HepG2 (cell line): ENCODE measurements around the gene ZCCHC12. TPM values are rescaled to one million over a fixed set of nuclear protein-coding genes. Genes with fewer than 3 reads are reported as not detected.

Experiments used
- ATAC-seq: fragments of 200-7000 bp; cut with Tn5 transposase; 3 replicates; pipeline ENCODE4 v1.9.1; 2020; ENCODE audit warnings: mild to moderate bottlenecking, moderate library complexity
- BruUV-seq: library from RNA; stranded (reverse); fragments of 400-500 nt; replicated peaks from 2 replicates; lab custom pipeline; 2021; lab: Mats Ljungman, UMichigan
- CTCF ChIA-PET: fragments of 300-600 bp; formaldehyde crosslinking; extraction: SDS; loops from one replicate; lab custom pipeline; 2021; ENCODE audit warnings: low total read pairs, inconsistent platforms, low intra/inter-chr PET ratio; lab: Yijun Ruan, JAX
- POLR2A ChIA-PET: fragments of 350-600 bp; sonication (Branson Sonifier 250); formaldehyde crosslinking; loops from one replicate; lab custom pipeline; 2020; ENCODE audit warnings: antibody characterized with exemption, inconsistent platforms; lab: Yijun Ruan, JAX
- DNase-seq: peaks from one replicate; pipeline ENCODE4 v3.0.0-alpha.2; 2015; ENCODE audit warnings: low spot score
- FAIRE-seq: peaks from 3 replicates; lab custom pipeline; 2011; peaks lifted over from hg19 to GRCh38; lab: Jason Lieb, UNC
- H2AFZ ChIP-seq: one replicate; pipeline ENCODE4 v1.6.1; 2011; ENCODE audit warnings: low read length, inconsistent platforms
- H3K27ac ChIP-seq: fragments of 300-600 bp; 3 replicates; pipeline ENCODE4 v1.8.0; 2011; ENCODE audit warnings: mixed run types, mild to moderate bottlenecking, mixed read lengths, low read length, inconsistent platforms; ENCODE audit not compliant: insufficient read depth; ENCODE audit errors: extremely low read length
- H3K27me3 ChIP-seq, 2 experiments: fragments of 200-600 bp in 1 of 2; 2 replicates in 1 of 2; 3 replicates in 1 of 2; pipeline versions ENCODE4 v1.6.0 to v1.8.0; 2011; ENCODE audit warnings: low read length in 2 of 2, mild to moderate bottlenecking in 2 of 2, moderate library complexity in 2 of 2, inconsistent platforms in 1 of 2; ENCODE audit not compliant: insufficient read depth in 2 of 2, control insufficient read depth in 1 of 2
- H3K36me3 ChIP-seq, 2 experiments: fragments of 200-600 bp in 1 of 2; replicated peaks in 1 of 2; 2 replicates in 1 of 2; 3 replicates in 1 of 2; pipeline versions ENCODE4 v1.5.1 to v1.8.0; 2011; ENCODE audit warnings: low read length in 2 of 2, inconsistent platforms in 1 of 2; ENCODE audit not compliant: insufficient read depth in 2 of 2, control insufficient read depth in 1 of 2
- H3K4me1 ChIP-seq: 2 replicates; pipeline ENCODE4 v1.5.1; 2012; ENCODE audit warnings: low read length, inconsistent platforms; ENCODE audit not compliant: insufficient read depth
- H3K4me2 ChIP-seq: 2 replicates; pipeline ENCODE4 v1.6.0; 2011; ENCODE audit warnings: low read depth, low read length, inconsistent platforms
- H3K4me3 ChIP-seq, 3 experiments: fragments of 200-600 bp in 1 of 3; sonication (generic), shearing (Covaris generic) in 1 of 3; replicated peaks in 1 of 3; 2 replicates each; pipeline ENCODE4 v1.5.1; 2011 to 2016; ENCODE audit warnings: low read length in 3 of 3, inconsistent platforms in 2 of 3, low read depth in 2 of 3, mild to moderate bottlenecking in 2 of 3, control low read depth in 1 of 3, mixed read lengths in 1 of 3; ENCODE audit not compliant: insufficient read depth in 1 of 3
- H3K79me2 ChIP-seq: one replicate; pipeline ENCODE4 v1.6.1; 2011; ENCODE audit warnings: low read length, inconsistent platforms; ENCODE audit not compliant: insufficient read depth
- H3K9ac ChIP-seq: 2 replicates; pipeline ENCODE4 v1.6.0; 2011; ENCODE audit warnings: mild to moderate bottlenecking, low read depth, low read length, inconsistent platforms; ENCODE audit not compliant: insufficient read depth
- H3K9me3 ChIP-seq: 2 replicates; pipeline ENCODE4 v1.5.1; 2012; ENCODE audit warnings: mild to moderate bottlenecking, low read length
- H4K20me1 ChIP-seq: 2 replicates; pipeline ENCODE4 v1.6.0; 2011; ENCODE audit warnings: inconsistent platforms, mild to moderate bottlenecking, low read length, moderate library complexity; ENCODE audit not compliant: insufficient read depth
- GATAD2A ChIP-seq: IDR thresholded peaks from 2 replicates; pipeline ENCODE4 v1.6.1; 2016
- HOXA3 ChIP-seq: sonication (generic); formaldehyde crosslinking; IDR thresholded peaks from 2 replicates; pipeline ENCODE4 v1.5.0; 2020; ENCODE audit warnings: missing genetic modification reagents
- KDM5A ChIP-seq: fragments of 200-600 bp; sonication (generic); IDR thresholded peaks from 2 replicates; pipeline ENCODE4 v1.7.0; 2018; ENCODE audit warnings: antibody characterized with exemption, mild to moderate bottlenecking, low read length, borderline replicate concordance
- MTA3 ChIP-seq: sonication (generic); formaldehyde crosslinking; IDR thresholded peaks from 2 replicates; pipeline ENCODE4 v1.4.0; 2020; ENCODE audit warnings: missing genetic modification reagents
- POLR2G ChIP-seq: fragments of 200-400 bp; formaldehyde crosslinking; IDR thresholded peaks from 2 replicates; pipeline ENCODE4 v1.6.1; 2018; ENCODE audit warnings: mild to moderate bottlenecking, low read depth, low read length, moderate library complexity
- SRSF4 ChIP-seq: fragments of 200-400 bp; formaldehyde crosslinking; IDR thresholded peaks from one replicate; pipeline ENCODE4 v1.6.1; 2018; ENCODE audit warnings: mild to moderate bottlenecking, low read depth, low read length, moderate library complexity; ENCODE audit not compliant: poor library complexity, severe bottlenecking
- SUZ12 ChIP-seq: fragments of 150-350 bp; IDR thresholded peaks from 2 replicates; pipeline ENCODE4 v1.6.1; 2014; ENCODE audit warnings: low read depth, low read length
- THYN1 ChIP-seq: sonication (generic); formaldehyde crosslinking; IDR thresholded peaks from 2 replicates; pipeline ENCODE4 v1.8.1; 2023; ENCODE audit warnings: low read depth, mild to moderate bottlenecking, moderate library complexity, missing genetic modification reagents, borderline replicate concordance
- ZFP37 ChIP-seq: sonication (generic); formaldehyde crosslinking; IDR thresholded peaks from 2 replicates; pipeline ENCODE4 v1.4.0; 2020; ENCODE audit warnings: missing genetic modification reagents, borderline replicate concordance
- ZNF563 ChIP-seq: sonication (generic); formaldehyde crosslinking; IDR thresholded peaks from 2 replicates; pipeline ENCODE4 v1.8.0; 2022; ENCODE audit warnings: mild to moderate bottlenecking, moderate library complexity, missing genetic modification reagents
- ZNF709 ChIP-seq: sonication (generic); formaldehyde crosslinking; IDR thresholded peaks from 2 replicates; pipeline ENCODE4 v1.5.0; 2020; ENCODE audit warnings: mild to moderate bottlenecking, missing genetic modification reagents
- ZNF749 ChIP-seq: sonication (generic); formaldehyde crosslinking; IDR thresholded peaks from 2 replicates; pipeline ENCODE4 v1.8.0; 2022; ENCODE audit warnings: mild to moderate bottlenecking, missing genetic modification reagents, moderate library complexity, borderline replicate concordance
- ZSCAN22 ChIP-seq: sonication (generic); formaldehyde crosslinking; IDR thresholded peaks from 2 replicates; pipeline ENCODE4 v1.4.0; 2020; ENCODE audit warnings: mild to moderate bottlenecking, missing genetic modification reagents
- WGBS: methylation state at CpG from one replicate; pipeline ENCODE4 v1.1.6; 2017; ENCODE audit warnings: low lambda C conversion rate; 5-methylcytosine and 5-hydroxymethylcytosine counted together
- in situ Hi-C: cut with HindIII; loops from 2 replicates; pipeline ENCODE4 v1.10.0; 2017; ENCODE audit warnings: low pct_unique_long_range_greater_than_20kb; ENCODE audit not compliant: extremely low pct_ligation_motif_present
- intact Hi-C: fragments of 100-400 bp; cut with micrococcal nuclease; formaldehyde crosslinking; loops from one replicate; pipeline ENCODE4 v1.10.0; 2022; ENCODE audit not compliant: unreplicated experiment
- polyA plus RNA-seq, 8 experiments: library from polyadenylated mRNA; depleted of rRNA in 3 of 8; stranded (reverse) in 7 of 8; unstranded in 1 of 8; fragments of >200 nt; fragmentation: Illumina TruSeq in 4 of 8; extraction: Trizol in 4 of 8; gene quantifications; 2 replicates each; pipeline versions ENCODE4 v1.2.1 to v1.2.3, GENCODE V29; 2011 to 2016; ENCODE audit warnings: low read depth in 4 of 8, missing spikeins in 1 of 8, mixed read lengths in 1 of 8; ENCODE audit not compliant: insufficient read depth in 1 of 8
- total RNA-seq, 5 experiments: library from RNA; depleted of rRNA; stranded (reverse); fragments of >200 nt; fragmentation: Illumina TruSeq; extraction: Trizol; gene quantifications; 2 replicates each; pipeline ENCODE4 v1.2.3, GENCODE V29; 2016; ENCODE audit warnings: low read depth in 1 of 5
- TF ChIP-seq, protein P1 (sequence below): sonication (generic); formaldehyde crosslinking; IDR thresholded peaks from 2 replicates; pipeline ENCODE4 v1.8.1; 2023; ENCODE audit warnings: mild to moderate bottlenecking, missing genetic modification reagents
- TF ChIP-seq, protein P2 (sequence below): sonication (generic); formaldehyde crosslinking; IDR thresholded peaks from 2 replicates; pipeline ENCODE4 v1.5.0; 2020; ENCODE audit warnings: missing genetic modification reagents
- TF ChIP-seq, protein P3 (sequence below): sonication (generic); formaldehyde crosslinking; IDR thresholded peaks from 2 replicates; pipeline ENCODE4 v1.4.0; 2020; ENCODE audit warnings: missing genetic modification reagents
- TF ChIP-seq, protein P4 (sequence below): IDR thresholded peaks from 2 replicates; pipeline ENCODE4 v1.6.1; 2016; ENCODE audit warnings: mild to moderate bottlenecking, missing biosample characterization, missing genetic modification reagents

Gene ZCCHC12
- total and polyA plus RNA-seq, 2 of the 13 experiments (the other 11 are each of a cell fraction or from before 2014, with no cell fraction given) = 0.05 to 0.20 TPM

DNA sequence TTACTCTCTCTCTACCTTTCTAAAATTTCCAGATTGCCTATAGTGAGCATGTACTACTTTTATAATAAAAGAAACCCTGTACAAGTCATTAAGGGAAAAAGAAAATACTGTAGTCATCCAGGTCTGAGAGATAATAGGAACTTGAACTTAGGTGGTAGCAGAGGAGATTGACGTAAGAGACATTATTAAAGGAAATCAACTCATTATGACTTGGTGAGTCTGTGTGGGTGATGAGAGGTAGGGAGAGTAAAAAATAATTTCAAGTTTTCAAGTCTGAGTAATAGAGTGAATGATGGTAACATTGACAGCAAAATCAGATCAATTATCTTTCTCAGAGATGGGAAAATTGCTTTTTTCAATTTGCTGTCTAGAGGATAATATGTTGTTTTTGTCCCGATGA lies 44.0 kb upstream of the ZCCHC12 start (continued):
- TF ChIP-seq, protein P1, sequence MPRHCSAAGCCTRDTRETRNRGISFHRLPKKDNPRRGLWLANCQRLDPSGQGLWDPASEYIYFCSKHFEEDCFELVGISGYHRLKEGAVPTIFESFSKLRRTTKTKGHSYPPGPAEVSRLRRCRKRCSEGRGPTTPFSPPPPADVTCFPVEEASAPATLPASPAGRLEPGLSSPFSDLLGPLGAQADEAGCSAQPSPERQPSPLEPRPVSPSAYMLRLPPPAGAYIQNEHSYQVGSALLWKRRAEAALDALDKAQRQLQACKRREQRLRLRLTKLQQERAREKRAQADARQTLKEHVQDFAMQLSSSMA (CRISPR knock-in tag) = no peak
- TF ChIP-seq ZSCAN22 (CRISPR knock-in tag) = no peak

DNA sequence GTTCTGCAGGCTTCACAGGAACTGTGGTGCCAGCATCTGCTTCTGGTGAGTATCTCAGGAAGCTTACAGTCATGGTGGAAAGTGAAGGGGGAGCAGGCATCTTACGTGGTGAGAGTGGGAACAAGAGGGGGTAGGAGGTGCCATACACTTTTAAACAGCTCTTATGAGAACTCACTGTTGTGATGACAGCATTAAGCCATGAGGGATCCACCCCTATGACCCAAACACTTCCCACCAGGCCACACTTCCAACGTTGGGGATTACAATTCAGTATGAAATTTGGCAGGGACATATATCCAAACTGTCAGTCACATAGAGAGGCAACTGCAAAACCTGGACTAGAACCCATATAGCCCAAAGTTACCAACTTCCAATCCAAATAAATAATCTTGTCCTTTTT lies 43.1 kb upstream of the ZCCHC12 start:
- WGBS = 100% methylated on average over 2 of the region's 2 CpGs
- CTCF ChIA-PET = no interaction called here

More for the DNA sequence above, 43.1 kb upstream of the ZCCHC12 start:
- Histone ChIP-seq H3K27ac (no peak overlapping the region), H3K27me3 (no peaks in the 10 kb centered on the region), H4K20me1 (no peaks in the 10 kb centered on the region), H3K4me3 (no peak overlapping the region), H3K4me1 (no peaks in the 10 kb centered on the region), H3K79me2 (no peaks in the 10 kb centered on the region), H3K9ac (no peak overlapping the region), H3K9me3 (no peaks in the 10 kb centered on the region), H2AFZ (no peak overlapping the region), H3K4me2 (no peak overlapping the region), H3K36me3 (no peaks in the 10 kb centered on the region; a peak in 1 of 5 replicates)
- in situ Hi-C loops = no loop called here
- intact Hi-C loops = no loop called here
- ATAC-seq (no peak), DNase-seq (no peak), FAIRE-seq (no peak)
- POLR2A ChIA-PET = no interaction called here
- BruUV-seq = no TSS peak
- TF ChIP-seq SUZ12 (no peak), ZNF563 (CRISPR knock-in tag) (no peak), THYN1 (CRISPR knock-in tag) (no peak), KDM5A (no peak), ZNF709 (CRISPR knock-in tag) (no peak), SRSF4 (no peak), GATAD2A (CRISPR knock-in tag) (no peak), MTA3 (CRISPR knock-in tag) (no peak), ZNF749 (no peak), POLR2G (no peak), HOXA3 (no peak), ZFP37 (CRISPR knock-in tag) (no peak)
- TF ChIP-seq, protein P2, sequence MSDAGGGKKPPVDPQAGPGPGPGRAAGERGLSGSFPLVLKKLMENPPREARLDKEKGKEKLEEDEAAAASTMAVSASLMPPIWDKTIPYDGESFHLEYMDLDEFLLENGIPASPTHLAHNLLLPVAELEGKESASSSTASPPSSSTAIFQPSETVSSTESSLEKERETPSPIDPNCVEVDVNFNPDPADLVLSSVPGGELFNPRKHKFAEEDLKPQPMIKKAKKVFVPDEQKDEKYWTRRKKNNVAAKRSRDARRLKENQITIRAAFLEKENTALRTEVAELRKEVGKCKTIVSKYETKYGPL (CRISPR knock-in tag) = no peak
- TF ChIP-seq, protein P1 (CRISPR knock-in tag) = no peak
- TF ChIP-seq, protein P3, sequence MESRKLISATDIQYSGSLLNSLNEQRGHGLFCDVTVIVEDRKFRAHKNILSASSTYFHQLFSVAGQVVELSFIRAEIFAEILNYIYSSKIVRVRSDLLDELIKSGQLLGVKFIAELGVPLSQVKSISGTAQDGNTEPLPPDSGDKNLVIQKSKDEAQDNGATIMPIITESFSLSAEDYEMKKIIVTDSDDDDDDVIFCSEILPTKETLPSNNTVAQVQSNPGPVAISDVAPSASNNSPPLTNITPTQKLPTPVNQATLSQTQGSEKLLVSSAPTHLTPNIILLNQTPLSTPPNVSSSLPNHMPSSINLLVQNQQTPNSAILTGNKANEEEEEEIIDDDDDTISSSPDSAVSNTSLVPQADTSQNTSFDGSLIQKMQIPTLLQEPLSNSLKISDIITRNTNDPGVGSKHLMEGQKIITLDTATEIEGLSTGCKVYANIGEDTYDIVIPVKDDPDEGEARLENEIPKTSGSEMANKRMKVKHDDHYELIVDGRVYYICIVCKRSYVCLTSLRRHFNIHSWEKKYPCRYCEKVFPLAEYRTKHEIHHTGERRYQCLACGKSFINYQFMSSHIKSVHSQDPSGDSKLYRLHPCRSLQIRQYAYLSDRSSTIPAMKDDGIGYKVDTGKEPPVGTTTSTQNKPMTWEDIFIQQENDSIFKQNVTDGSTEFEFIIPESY (CRISPR knock-in tag) = no peak
- TF ChIP-seq, protein P4, sequence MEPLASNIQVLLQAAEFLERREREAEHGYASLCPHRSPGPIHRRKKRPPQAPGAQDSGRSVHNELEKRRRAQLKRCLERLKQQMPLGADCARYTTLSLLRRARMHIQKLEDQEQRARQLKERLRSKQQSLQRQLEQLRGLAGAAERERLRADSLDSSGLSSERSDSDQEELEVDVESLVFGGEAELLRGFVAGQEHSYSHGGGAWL = no peak
